NCI-H146 treated with DMSO at 0.1 percent for 48 hours (cell line): Measurements from ENCODE around the gene GABRG3.
"Not testable (repeated sequence)": the region's sequence is repeated elsewhere in the genome, so short reads cannot be mapped to it uniquely, and the experiment has no call there.

ENCODE experiments used
- DNase-seq: peaks from one replicate; lab custom pipeline; 2025; ENCODE audit not compliant: unreplicated experiment; lab: John Stamatoyannopoulos, UW

The GABRG3 gene

GRCh38 chr15:27172821-27173220, 201.8 kb downstream of the GABRG3 start:
- DNase-seq: no peak

- DNase-seq: no peak
These were observed 204.6 kb downstream of the GABRG3 start for GRCh38 chr15:27175472-27176153.

GRCh38 chr15:27176785-27177406, 205.9 kb downstream of the GABRG3 start:
- DNase-seq: no peak

DNA sequence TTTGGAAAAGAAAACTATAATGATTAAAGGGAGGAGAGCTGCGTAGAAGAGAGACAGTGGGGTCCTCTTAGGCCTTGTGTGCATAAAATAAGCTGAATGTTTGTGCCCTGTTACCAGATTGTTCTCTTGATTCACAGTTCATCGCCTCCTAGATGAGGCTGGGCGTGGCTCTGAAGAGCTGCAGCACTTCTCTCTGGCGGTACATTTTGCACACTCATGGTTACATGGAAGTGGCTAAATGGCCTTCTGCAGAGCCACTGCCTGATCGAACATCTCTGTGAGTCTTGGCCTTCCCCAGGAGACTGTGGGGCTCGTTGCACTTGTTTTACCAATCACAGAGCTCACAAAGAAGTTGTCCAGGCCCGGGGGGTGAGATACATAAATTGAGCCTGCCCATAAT, 208.8 kb downstream of the GABRG3 start:
- no peak for DNase-seq

DNA sequence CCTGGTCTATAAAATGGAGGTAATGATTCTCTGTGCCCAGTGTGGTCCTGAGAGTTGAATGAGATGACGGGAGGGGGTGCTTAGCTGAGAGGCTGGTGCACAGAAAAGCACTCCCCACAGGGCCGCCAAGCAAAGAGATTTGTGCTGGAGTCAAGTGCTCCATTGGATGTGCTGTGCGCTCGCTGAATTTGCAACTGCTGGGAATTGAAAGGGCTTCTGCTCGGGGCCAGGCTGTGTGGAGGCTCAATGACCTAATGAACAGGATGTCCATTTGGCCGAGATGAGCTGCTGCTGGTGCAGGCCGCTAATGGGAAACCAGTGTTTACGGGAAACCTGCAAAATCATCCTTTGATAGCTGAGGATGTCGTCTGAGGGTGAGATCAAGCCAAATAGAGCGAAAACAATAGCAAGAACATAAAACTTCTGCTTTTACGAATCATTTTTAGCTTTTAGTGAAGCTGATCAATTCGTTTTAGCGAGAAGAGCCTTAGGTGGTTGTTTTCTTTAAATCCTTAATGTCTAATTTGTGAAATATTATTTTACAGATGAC, 211.7 kb downstream of the GABRG3 start:
- DNase-seq: no peak

DNA sequence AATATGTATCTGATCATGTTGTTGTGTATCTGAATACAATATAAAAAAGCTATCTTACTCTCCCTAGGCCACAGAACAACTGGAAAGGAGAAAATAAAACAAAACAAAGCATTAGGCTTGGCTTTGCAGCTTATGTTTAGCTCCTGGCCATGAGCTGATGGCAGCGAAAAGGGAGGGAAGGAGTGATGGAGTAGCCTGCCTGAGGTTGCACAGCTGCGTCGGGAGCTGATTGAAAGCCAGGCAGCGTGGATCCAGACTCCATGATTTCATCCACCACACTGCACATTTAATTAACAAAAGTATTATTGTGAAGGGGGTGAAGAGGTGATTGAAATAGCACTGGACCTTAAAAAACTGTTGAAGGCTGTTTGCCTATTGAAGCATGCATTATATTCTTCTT, 212.2 kb downstream of the GABRG3 start:
- no peak for DNase-seq

DNA sequence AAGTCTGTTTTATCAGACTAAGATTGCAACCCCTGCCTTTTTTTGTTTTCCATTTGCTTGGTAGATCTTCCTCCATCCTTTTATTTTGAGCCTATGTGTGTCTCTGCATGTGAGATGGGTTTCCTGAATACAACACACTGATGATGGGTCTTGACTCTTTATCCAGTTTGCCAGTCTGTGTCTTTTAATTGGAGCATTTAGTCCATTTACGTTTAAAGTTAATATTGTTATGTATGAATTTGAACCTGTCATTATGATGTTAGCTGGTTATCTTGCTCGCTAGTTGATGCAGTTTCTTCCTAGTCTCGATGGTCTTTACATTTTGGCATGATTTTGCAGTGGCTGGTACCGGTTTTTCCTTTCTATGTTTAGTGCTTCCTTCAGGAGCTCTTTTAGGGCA, 220.5 kb downstream of the GABRG3 start:
- DNase-seq: not testable (repeated sequence)

DNA sequence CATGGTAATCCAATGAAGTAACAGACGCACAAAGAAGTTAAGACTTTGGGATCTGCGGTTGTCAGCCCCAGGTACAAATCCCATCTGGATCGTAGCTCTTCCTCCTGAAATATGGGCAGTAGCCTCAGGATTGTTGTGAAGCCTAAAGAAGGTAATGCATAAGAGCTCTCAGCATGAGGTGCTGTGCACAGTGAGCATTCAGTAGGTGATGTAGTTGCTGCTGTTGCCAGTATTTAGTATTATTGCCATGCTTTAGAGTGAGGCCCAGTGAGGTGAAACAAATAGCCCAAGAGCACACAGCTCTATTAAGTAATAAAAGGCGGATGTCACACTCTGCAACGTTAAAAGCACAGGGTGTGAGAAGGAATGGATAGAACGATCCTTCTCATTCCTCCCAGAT, 225.7 kb downstream of the GABRG3 start:
- DNase-seq: no peak

DNA sequence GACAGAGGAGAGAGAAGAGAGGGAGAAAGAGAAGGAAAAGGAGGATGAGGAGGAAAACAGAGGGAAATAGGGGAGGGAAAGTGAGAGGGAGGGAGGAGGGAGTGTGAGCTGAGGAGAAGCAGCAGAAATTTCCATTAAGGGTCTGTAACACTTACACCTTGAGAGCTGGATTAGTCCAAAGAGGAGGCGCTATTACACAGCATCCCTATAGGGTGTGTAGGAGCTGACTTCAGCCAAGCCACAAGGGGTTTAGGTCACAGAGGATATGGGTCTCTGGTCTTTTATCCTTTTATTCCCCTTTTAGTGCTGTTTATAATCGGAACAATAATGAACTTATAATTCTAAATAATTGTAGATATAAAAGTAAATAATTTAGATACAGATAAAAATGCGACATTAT, 230.4 kb downstream of the GABRG3 start:
- no peak for DNase-seq

DNA sequence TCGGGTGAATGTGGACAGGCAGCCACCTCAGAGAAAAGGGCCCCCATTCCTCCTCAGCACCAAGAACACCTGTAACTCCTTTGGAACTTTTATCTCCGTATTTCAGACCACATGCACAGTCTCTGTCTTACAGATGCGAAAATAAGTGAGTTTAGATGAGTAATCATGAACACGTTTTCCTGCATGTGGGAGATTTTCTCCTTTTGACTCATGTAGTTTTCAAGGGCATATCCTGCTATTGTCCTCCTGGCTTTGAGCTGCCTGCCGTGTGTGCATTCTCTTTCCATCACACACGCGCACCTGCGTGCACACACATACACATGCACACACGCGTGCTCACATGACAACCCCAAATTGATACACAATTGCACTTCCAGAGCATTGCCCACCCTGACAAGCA, 239.2 kb downstream of the GABRG3 start:
- DNase-seq: no peak

GRCh38 chr15:27214032-27214431, 243.1 kb downstream of the GABRG3 start:
- no peak for DNase-seq

GRCh38 chr15:27214961-27215360, 244.0 kb downstream of the GABRG3 start:
- DNase-seq: no peak

GRCh38 chr15:27218426-27218825, 247.4 kb downstream of the GABRG3 start:
- DNase-seq: no peak

DNA sequence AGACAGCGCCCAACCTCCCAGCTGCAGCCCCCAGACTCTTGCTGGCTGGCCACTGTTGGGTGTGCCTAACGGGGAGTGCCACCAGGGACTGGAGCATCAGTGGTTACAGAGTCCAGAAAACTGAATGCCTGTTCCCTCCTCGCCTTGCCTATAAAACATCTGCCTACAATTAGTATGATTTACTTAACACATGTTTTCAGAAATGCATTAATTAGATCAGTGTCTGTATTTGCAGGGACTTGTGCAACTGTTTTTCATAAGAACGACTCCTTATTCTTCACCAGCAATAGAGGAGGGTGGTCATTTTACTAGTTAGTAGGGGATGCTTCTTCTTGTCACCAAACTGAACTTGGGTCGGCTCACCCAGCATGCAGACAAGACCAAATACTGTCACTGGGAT, 248.7 kb downstream of the GABRG3 start:
- no peak for DNase-seq

DNA sequence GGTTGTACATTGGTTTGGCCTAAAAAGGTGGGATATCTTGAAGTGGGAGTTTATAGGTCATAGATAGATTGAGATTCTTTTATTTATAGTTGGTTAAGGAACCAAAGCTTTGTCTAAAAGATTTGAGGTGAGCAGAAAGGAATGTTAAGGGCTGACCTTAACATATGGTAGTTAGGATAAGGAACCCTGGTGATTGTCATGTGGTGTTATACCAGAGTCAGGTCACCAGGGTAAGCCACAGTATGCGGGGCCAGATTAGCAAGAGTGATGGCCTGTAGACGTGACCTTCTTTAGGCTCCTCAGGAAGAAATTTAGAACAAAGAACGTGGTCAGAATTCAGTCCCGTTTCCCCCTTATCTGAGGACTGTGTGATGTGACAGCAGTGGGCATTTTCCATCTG, 249.2 kb downstream of the GABRG3 start:
- DNase-seq: no peak

- no peak for DNase-seq
These were observed 251.5 kb downstream of the GABRG3 start for GRCh38 chr15:27222479-27222878.

DNA sequence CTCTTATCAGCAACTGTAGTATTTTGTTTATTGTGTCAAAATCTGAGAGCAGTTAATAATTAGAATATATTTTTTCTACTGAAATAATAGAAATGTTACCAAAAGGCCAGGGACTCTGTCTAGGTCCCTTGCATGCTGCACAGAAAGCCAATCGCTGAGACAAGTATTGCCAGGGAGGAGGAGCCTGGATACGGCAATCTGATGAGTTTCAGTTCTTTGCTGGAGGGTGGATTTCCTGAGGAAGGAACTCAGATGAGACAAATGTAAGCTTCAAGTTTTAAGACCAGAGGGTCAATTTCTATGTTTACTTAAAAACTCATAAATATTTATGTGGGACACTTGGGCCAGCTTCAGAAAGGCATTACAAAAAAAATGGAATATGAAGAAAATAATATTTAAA, 252.2 kb downstream of the GABRG3 start:
- no peak for DNase-seq

DNA sequence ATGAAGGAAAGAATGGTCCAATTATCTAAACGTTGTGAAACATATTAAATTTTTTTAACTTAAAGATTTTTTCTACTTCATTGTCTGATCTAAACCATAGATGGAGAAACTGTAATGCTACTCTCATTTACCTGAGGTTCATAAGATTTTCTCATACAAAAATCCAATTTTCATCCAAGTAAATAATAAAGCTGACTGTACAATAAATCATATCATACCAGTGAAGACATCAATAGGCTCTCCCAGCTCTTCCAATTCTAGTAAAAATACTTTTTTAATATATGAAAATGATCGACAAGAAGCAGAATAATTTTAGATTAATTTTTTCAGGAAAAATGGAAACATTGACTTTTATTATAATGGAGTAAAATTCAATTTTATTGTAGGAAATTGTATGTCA, 260.8 kb downstream of the GABRG3 start:
- DNase-seq: no peak

DNA sequence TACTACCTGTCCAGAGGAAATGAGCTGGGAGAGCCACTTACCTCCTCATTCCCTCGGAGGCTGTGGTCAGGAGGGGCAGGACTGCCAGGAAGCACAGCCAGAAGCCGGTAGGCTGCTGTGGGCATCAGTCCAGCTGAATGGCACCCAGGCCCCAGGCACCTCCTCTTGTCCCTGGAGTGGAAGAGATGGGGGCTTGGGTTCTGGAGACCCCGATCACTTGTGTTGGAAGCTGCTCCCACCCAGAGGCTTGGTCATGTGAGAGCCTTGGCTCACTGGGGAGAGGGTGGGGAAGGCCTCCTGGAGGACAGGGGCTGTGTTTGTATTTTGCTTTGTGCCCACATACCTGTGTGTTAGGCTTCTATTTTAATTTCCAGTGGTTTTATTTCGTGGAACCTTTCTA, 261.9 kb downstream of the GABRG3 start:
- DNase-seq: no peak

GRCh38 chr15:27234593-27234992, 263.6 kb downstream of the GABRG3 start:
- DNase-seq: no peak

- DNase-seq: no peak
These were observed 264.2 kb downstream of the GABRG3 start for GRCh38 chr15:27235161-27235560.

DNA sequence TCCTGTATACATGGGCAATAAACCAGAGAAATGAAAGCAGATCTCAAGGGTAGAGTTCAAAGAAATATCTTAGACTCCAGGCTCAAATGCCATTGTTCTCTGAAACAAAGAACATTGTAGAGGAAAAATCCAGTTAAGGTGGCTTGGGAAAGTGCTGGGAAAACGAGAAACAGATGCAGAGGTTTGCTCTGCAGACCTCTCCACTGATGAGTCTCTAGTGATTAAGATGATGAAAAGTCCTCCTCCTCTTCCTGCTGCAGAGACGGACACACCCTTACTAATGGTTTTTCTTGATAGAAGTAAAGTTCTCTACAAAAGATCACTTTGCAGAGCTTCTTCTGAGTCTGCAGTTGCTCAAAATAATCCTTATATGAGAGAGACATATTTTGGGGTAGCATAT, 264.7 kb downstream of the GABRG3 start:
- DNase-seq: no peak
